HUDEP-2 (cell line): Measurements from ENCODE around the gene CD40.
A peak's percentile ranks its signal among the peaks of the same experiment; 100 is the strongest.

Experiments used
- DNase-seq, 76 experiments: peaks; one replicate each; lab custom pipeline; 2025; ENCODE audit not compliant: unreplicated experiment in 76 of 76; lab: John Stamatoyannopoulos, UW

CD40 gene

GRCh38 chr20:46117704-46118467 lies at the start of gene CD40:
Gene CD40, plus strand, starts transcription at chr20:46118314. Its CDS starts 30 bp downstream, at chr20:46118344.
- DNase-seq, result peak in 44 of 76 experiments; percentile 5 to 67 (median 30)

- no peak for DNase-seq
Measured at GRCh38 chr20:46070215-46070900, 47.8 kb upstream of the CD40 start.

GRCh38 chr20:46071573-46071972 lies 46.5 kb upstream of the CD40 start:
- no peak for DNase-seq

GRCh38 chr20:46073024-46073423 lies 45.1 kb upstream of the CD40 start:
- no peak for DNase-seq

- DNase-seq, result no peak
Measured at GRCh38 chr20:46073443-46073842, 44.7 kb upstream of the CD40 start.

- DNase-seq, result no peak
Measured at GRCh38 chr20:46074006-46074405, 44.1 kb upstream of the CD40 start.

GRCh38 chr20:46076806-46077205 lies 41.3 kb upstream of the CD40 start:
- no peak for DNase-seq

- DNase-seq, result no peak
Measured at GRCh38 chr20:46077642-46078305, 40.3 kb upstream of the CD40 start.

GRCh38 chr20:46078954-46079353 lies 39.2 kb upstream of the CD40 start:
- no peak for DNase-seq

- DNase-seq, result no peak
Measured at GRCh38 chr20:46081074-46081473, 37.0 kb upstream of the CD40 start.

GRCh38 chr20:46083101-46083500 lies 35.0 kb upstream of the CD40 start:
- no peak for DNase-seq

- DNase-seq, result no peak
Measured at GRCh38 chr20:46083531-46084061, 34.5 kb upstream of the CD40 start.

- no peak for DNase-seq
Measured at GRCh38 chr20:46084805-46085178, 33.3 kb upstream of the CD40 start.

- DNase-seq, result peak in 2 of 76 experiments; percentile 1 to 4
Measured at GRCh38 chr20:46085179-46085851, 32.8 kb upstream of the CD40 start.

GRCh38 chr20:46087161-46087560 lies 31.0 kb upstream of the CD40 start:
- DNase-seq, result peak in 1 of 76 experiments; percentile 6

- no peak for DNase-seq
Measured at GRCh38 chr20:46088409-46089166, 29.5 kb upstream of the CD40 start.

GRCh38 chr20:46089167-46089416 lies 29.0 kb upstream of the CD40 start:
- peak in 7 of 76 experiments; percentile 30 to 65 (median 46) for DNase-seq

GRCh38 chr20:46089417-46090388 lies 28.4 kb upstream of the CD40 start, which contains the start of gene NCOA5:
Gene NCOA5, minus strand, starts transcription at chr20:46089962. Its CDS starts 10,538 bp downstream, at chr20:46079424.
- peak in 75 of 76 experiments; percentile 31 to 96 (median 89) for DNase-seq
